Measurements from ENCODE around the gene CEACAM19.

DNA sequence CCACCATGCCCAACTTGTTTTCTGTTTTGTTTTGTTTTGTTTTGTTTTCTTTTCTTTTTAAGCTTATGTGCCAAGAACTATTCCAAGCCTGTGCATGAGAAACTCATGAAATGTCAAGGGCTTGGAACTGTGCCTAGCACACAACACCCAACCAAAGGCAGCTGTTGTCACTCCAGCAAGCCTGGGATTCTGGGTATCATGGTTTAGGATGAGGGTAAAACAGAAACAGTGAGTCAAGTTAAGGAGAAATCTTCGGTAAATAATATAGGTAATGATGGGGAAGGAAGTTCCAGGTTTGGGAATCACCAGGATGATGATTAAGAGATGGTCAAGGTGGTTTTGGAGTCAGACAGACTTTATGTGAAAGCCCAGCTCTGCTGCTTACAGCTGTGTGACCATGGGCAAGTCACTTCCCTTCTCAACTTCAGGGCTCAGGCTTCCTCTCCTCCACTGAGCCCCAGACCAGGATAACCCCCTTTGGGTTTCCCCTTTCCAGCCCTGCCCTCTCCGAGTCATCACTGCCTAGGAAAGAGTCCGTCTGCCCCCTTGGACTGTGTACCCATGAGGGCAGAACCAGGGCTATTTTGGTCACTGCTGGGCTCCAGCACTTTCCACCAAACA lies 22.5 kb upstream of the CEACAM19 start:
- TF ChIP-seq, protein P1, sequence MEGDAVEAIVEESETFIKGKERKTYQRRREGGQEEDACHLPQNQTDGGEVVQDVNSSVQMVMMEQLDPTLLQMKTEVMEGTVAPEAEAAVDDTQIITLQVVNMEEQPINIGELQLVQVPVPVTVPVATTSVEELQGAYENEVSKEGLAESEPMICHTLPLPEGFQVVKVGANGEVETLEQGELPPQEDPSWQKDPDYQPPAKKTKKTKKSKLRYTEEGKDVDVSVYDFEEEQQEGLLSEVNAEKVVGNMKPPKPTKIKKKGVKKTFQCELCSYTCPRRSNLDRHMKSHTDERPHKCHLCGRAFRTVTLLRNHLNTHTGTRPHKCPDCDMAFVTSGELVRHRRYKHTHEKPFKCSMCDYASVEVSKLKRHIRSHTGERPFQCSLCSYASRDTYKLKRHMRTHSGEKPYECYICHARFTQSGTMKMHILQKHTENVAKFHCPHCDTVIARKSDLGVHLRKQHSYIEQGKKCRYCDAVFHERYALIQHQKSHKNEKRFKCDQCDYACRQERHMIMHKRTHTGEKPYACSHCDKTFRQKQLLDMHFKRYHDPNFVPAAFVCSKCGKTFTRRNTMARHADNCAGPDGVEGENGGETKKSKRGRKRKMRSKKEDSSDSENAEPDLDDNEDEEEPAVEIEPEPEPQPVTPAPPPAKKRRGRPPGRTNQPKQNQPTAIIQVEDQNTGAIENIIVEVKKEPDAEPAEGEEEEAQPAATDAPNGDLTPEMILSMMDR (IDR thresholded peaks at IDR 0.05) = no peak
- TF ChIP-seq POLR2A (IDR thresholded peaks at IDR 0.05) = no peak

Measured in suprapubic skin (tissue), 3 donors.